HG03558 (cell line): ENCODE results near the gene ARFGEF3.

ENCODE experiments used
- ATAC-seq: cut with Tn5 transposase; IDR thresholded peaks from one replicate; pipeline ENCODE4 v1.9.1; 2021; ENCODE audit warnings: moderate number of reproducible peaks; ENCODE audit not compliant: unreplicated experiment; ENCODE audit errors: extremely low read depth

The ARFGEF3 gene

GRCh38 chr6:138382498-138383265 lies 220.9 kb downstream of the ARFGEF3 start:
- ATAC-seq: no peak

- no peak for ATAC-seq
These were observed 222.0 kb downstream of the ARFGEF3 start for GRCh38 chr6:138383776-138384175.

DNA sequence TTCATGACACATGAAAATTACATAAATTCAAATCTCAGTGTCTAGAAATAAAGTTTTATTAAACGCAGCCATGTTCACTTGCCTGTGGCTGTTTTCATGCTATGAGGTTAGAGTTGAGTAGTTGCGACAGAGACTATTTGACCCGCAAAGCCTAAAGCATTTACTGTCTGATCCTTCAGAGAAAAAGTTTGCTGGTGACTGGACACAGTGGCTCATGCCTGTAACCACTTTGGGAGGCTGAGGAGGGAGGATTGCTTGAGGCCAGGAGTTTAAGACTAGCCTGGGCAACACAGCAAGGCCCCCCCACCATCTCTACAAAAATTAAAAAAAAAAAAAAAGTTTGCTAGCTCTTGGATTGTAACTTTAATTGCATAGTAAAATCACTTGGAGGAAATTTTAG lies 225.2 kb downstream of the ARFGEF3 start:
- ATAC-seq: no peak

DNA sequence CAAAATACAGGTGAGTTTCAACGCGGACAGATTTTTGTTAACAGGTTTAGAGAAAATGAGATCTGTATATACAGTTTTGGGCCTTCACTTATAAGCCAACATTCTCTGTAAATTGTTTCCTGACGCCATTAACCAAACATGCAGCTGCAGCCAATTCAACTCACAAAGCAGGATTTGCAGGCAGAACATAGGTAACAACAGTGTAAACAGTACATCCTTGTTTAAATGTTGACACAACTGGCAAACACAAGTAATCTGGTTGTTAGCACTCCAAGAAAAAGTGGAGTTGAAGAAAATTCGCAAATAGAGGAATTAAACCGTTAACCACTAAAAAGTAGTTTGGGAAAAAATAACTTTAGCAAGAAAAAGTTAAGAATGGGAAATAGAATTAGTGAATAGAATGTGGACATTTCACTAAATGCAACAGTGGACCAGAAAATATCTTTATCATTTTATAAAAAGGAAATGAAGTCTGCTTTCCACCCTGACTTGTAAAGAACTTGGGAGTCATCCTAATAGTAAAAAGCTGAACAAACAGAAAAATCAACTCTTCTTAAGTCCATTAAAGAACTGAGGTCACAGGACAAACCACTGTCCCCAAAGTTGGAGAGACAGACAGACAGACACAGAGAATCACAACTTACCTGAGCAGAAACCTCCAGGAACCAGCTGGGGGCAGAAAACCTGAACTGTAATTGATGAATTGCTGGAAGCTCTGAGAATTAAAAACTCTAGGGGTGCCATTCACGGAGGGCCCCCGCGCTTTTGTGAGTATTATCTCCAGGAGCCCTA lies 226.0 kb downstream of the ARFGEF3 start:
- ATAC-seq: no peak

GRCh38 chr6:138389551-138389950 lies 227.8 kb downstream of the ARFGEF3 start:
- no peak for ATAC-seq
